Stimulated activated CD4-positive, alpha-beta T cell treated with anti-CD3 and anti-CD28 coated beads, Interleukin-1b, Interleukin-23, amount 100 ng/mL, for 24 hours (primary cell): ENCODE data around the gene SNX32.

Experiments used
- DNase-seq, 4 experiments: peaks; one replicate each; pipeline ENCODE4 v3.0.0-alpha.2; 2020; ENCODE audit warnings: low read depth in 4 of 4, low spot score in 1 of 4

Gene SNX32

DNA sequence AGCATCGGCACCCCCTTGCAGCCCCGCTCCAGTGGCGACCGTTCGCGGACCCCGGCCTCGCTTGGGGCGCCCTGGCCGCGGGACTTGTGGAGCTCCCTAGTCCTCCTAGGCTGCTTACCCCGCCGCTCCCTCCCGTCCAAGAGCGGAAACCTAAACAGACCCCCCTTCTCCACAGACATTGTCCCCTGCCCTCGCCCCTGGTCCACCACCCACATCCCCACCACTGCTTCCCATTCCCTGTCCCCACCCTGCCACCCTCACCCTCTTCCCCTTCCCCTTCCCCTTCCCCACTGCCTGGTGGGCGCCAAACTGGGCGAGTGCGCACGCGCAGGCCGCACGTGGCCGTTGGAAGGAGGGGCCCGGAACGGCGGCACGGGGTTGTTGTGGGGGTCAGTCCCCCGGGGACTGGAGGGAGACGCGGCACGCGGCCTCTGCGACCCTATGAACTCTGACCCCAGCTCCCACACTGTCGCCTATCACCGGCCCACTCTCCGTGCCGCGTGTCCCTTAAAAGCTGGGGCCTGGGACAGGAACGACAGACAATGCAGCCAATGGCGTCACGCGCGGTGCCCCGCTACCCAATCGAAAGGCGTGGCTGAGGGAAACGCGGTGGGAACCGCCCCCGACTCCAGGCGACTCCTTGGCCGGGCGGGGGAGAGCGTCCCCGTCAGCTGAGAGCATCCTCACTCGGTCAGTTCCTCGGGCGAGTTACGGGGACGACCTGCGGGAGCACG, at the start of gene SNX32:
TSS of gene SNX32 (plus strand) at position 667 of the 734 bp plus-strand sequence. CDS start 103 bp downstream, outside the sequence.
- DNase-seq: peak; percentile 81 to 96 (median 91)

DNA sequence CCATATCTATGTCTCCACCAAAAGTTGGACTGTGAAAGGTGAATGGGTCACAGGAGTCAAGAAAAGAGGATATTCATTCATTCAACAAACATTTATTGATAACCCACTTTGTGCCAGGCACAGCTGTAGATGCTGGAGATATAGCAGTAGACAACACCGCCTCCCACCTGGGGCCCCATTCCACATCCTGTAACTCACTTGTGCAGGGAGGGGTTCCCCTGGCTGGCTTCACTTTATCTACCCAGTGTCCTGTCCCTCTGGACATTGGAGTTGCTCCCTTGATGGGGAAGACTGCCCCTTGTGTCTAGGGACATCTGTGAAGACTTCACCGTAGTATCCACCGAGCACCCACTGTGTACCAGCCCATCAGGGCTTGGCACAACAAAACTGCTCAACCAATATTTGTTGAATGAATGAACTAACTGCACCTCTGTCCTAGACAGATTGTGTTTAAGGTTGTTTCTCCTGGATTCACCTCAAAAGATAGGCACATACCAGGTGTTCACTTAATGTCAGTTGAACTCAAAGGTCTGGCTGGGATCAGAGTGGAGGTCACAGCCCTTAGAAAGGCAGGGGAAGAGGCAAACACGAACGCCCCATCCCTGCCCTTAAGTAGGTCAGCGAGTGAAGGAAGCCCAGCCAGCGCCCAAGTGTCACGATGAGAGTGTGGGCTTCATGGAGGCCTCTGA, 48.3 kb upstream of the SNX32 start:
- no peak for DNase-seq

DNA sequence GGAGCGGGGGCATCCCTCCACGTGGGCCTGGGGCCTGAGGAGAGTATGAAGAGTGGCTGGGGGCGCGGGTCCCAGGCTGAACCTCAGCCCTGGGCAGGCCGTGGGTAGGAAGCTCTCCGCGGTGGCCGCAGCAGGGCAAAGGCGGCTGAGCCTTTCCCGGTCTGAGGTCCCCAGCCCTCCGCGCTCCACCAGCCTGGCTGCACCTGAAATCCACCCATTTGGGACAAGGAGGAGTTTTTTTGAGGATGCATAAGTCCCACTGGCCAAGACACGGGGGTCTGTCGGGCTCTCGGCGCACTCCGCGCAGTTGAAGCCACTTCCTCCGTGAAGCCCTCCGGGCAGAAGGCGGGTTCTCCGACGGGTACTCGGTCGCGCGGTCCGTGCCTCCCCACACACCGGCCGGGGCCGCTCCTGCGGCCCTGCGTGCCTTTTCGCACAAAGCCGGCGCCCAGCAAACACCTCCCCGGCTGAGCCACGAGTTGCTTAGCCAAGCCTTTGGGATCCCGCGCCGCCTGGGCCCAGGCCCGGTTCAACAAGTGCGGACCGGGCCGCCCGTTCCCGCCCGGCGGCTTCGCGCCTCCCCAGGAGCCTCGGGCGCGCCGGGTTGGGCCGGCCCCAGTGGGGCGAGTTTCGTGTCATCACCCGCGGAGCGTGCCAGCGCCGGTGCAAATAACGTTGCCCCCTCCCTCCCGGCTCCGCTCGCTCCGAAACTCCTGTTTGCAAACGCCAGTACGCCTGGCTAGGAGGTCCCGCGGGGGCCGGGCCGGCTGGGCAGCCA, 47.6 kb upstream of the SNX32 start:
- no peak for DNase-seq

DNA sequence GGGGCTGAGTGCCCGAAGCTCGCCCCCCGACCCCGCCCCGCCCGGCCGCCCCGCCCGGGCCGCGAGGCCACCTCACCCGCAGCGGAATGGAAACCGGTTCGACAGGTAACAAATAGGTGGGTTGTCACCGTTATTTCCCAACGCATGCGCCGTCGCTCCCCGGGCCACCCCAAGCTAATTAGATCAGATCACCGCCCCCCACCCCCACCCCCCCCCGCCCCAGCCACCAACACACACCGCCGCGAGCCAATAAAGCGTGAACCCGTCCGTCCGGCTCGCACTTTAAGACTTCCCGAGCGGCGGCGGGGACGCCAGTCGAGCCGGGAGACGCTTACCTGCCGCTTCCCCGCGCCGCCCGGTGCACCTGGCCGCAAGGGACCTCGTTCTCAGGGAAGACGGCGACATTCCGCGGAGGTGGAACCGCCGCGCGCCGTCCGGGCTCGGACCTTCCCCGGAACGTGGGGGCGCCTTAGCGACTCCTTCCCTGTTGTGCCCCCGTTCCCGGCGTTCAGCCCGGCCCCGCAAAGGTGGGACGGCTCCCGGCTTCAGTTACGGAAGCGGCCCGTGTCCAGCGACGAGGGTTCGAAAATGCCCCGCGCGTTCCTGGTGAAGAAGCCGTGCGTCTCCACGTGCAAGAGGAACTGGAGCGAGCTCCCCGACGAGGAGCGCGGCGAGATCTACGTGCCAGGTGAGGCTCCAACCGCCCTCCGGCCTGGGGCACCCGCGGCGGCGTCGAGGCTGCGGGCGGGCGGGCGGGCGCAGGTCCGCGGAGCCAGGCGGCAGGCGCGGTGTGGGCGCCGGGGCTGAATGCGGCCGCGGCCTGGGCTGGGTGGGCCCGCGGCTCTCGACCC, 46.8 kb upstream of the SNX32 start, which contains the start of gene OVOL1:
TSS of gene OVOL1 (plus strand) at position 278 of the 851 bp plus-strand sequence. CDS start at position 589, 311 bp downstream.
- DNase-seq: no peak

DNA sequence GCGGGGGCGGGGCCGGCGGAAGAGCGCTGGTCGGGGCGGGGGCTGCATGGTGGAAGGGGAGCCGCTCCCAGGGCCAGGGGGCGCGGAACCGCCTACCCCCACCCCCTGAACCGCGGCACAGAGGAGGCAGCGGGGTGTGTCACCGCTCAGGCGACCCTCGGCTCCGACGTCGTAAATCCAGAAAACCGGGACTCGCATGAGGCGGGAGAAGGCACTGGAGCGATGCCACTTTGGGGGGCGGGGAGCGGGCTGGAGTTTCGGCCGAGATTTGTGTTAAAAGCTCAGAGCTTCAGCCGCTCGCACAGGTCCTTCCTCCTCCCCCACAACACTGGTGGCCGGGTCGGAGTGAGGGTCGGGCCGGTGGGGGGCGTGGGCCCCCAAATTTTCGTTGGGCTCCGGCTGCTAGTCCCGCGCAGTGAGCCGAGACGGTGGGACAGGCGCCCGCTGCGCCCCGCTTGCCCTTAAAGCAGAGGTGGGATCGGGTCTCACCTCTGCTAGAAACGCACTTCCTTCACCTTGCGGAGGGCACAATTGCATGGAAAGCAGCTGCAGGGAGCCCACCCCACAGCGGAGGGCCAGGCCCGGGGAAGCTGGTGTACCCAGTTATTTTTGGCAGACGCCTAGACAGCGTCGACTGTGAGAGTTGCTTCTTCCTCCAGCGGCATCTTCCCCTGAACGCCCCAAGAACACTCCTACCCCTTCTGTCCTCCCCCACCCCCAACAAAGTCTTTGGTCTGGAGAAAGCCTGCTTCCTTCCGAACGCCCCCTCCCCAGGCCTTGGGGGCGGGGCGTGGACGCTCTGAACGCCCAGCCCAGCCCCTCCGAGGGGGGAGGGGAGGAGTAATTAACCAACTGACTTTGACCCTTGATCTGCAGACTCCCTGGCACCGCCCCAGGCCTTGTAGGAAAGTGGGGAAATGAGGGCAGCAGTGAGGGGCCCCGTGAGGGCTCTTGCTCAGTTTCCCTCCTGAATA, 45.8 kb upstream of the SNX32 start:
- DNase-seq: no peak

DNA sequence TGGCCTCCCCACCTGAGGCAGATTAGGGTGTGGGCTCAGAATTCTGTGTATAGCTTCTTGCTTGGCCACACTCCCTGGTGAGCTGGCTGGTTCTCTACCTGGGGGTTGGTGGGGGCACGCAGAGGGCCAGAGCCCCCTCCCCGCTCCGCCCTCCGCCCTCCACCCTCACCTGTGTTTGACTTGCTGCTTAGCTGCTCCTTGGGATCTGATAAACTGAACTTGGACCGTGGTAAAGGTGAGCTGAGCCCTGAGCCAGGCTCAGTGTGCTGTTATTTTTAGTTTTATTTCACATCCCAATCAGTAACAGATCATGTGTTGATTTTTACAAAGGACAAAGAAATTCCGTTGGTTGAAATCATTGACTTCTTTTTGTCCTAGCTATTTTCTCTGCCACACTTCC, 44.9 kb upstream of the SNX32 start:
- no peak for DNase-seq

DNA sequence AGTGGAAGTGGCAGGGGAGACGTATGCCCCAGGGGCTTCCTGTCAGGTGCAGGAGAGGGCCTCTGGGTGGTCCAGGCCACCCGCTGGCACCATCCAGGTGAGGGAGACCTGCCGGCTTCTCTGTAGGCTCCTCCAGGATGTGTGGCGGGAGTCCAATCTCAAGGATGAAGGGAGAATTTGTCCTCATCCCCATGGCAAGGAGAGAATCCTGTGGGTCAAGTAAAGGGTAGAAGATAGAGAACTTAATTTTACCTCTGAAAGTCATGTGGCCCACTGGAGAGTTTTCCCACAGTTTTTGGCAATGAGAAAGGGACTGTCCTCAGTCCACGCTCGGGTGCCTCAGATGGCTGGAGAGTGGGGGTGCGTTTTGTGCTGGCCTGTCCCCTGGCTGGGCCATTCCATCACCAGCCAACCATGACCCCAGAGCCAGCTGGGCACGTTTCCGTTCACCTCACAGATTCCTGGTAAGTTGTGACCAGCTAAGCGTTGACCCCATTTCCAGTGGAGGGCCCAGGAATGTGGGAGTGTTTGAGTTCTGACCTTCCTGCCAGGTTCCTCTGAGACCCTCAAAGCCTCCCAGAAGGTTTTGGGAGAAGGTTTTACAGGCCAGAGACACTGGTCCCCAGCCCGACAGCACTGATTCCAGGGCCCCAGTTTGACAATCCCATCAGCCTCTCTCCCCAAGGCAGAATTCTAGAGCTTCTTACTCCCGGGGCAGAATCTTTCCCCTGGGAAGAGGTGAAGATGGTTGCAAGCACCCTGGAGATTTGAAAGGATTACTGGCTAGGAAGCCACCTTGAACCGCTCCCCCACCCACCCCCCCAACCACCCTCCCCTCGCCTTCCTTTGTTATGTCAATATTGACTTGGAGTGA, 44.3 kb upstream of the SNX32 start:
- no peak for DNase-seq

DNA sequence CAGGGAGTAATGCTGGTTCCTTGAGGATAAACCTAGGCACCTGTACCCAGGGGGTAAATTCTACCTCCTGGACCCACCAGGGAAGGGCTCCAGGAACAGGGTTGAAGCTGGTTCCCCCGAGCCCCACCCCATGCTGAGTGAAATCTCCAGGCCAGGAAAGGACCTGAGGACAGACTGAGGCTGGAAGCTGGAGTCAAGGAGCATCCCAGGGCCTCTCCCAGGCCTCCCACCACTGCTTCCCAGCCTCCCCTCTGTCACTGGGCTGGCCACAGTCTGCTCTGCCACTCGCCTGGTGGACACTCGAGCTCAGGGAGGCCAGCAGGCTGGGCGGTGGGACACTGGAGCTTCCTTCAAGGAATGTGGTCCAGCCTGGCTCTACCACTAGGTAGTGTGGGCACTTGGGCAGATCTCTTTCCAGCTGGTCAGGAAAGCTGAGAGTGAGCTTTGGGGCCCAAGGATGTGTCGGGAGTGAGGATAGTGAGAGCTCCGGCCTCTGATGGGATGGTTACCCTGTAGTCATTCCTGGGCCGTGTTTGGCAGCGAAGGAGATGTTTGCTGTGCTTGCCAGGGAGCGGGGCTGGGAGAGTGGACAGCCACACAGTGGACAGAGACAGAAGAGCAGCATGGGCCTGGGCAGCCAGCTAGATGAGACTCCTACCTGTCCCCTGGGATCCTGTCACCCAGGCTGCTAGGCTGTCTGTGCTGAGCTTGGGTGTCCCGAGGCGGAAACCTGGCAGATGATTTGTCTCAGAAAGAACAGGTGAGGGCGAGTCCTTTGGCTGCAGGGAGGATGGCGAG, 43.5 kb upstream of the SNX32 start:
- DNase-seq: no peak

DNA sequence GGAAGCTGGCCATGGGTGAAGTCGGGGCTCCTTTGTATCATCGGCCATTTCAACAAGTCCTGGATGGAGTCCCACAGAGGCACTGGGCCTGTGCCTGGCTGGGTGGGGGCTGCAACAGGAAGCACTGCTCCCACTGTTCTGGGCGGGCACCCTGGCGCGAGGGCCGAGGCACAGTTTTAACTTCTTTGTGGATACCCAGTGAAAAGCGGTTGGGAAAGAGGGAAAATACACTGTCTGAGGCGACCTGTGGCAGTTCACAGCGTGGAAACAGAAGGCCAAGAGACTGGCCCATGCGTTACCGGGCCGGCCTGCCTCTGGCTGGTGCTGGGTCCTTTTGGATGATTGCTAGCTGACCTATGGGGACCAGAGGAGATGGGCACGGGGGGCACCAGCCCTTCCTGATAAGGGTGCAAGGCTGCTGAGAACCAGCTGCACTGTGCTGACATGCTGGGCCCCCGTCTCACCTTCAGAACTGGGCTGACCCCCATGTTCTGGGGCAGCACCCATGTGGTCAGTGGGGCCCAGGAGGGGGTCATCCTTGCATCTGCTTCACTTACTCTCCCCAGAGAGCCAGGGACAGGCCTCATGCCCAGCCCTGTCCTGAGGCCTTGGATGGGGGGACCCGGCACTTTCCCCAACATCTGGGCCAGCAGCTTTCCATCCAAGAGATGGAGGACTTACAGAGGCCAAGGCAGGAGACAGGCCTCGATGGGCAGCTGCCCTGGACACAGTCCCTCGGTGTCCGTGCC, 42.7 kb upstream of the SNX32 start:
- no peak for DNase-seq

DNA sequence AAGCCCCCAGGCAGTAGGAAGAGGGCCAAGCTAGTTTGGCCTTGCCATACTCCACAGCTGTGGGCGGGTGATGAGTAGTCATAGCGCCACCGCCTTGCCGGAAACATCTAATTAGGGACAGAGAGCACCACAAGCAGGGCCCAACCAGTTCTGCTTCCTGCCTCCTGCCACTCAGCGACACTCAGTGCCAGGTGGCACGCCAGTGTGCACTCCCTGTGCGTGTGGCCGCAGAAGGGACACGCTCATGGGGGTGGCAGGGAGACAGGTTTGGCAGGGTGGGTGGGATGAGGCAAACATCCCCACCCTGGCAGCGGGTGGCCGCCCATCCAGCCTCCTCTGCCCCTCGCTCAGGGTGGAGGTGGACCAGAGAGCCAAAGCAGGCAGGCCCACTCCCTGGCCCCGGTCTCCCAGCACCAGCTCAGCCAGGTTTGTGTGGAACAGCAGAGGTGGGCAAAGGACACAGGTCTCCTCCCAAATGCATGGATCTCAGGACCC, 42.0 kb upstream of the SNX32 start:
- peak in 1 of 4 experiments; percentile 55 for DNase-seq

DNA sequence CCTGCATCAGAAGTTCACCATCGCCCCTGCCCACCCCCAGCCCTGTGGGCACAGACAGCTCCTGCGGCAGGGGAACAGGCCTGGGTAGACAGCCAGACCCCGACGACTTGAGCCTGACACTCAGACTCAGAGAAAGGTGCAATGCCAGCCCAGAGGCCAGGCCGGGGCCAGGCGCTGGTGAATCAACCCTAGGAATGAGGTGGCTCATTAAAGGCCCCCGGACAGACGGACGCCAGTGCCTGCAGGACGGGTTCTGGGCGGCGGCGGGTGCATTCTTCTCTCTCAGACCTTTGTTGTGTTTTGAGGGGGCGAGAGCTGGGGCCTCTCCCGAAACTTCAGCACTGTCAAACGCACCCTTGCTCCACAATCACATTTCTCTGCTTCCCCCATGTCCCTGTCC, 41.3 kb upstream of the SNX32 start:
- DNase-seq: no peak

DNA sequence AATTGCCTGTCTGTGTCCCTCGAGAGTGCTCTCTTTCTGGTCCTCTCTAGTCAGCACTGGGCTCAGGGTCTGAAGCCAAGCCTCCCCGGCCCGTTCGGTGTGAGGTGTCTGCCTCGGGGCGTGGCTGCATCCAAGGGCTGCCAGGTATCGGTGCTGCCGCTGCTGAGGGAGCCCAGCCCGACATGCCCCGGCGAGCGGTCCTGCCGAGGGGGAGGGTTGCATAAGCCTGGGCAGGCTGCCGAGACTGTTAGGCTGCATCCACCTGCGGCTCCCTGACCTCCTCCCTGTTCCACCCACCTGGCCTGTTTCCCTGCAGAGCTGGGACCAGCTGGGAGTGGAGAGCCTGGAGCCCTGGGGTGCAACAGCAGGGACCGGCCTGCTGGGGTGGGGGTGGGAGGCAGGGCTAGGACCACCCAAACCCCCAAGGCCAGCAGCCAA, 40.6 kb upstream of the SNX32 start:
- DNase-seq: no peak

DNA sequence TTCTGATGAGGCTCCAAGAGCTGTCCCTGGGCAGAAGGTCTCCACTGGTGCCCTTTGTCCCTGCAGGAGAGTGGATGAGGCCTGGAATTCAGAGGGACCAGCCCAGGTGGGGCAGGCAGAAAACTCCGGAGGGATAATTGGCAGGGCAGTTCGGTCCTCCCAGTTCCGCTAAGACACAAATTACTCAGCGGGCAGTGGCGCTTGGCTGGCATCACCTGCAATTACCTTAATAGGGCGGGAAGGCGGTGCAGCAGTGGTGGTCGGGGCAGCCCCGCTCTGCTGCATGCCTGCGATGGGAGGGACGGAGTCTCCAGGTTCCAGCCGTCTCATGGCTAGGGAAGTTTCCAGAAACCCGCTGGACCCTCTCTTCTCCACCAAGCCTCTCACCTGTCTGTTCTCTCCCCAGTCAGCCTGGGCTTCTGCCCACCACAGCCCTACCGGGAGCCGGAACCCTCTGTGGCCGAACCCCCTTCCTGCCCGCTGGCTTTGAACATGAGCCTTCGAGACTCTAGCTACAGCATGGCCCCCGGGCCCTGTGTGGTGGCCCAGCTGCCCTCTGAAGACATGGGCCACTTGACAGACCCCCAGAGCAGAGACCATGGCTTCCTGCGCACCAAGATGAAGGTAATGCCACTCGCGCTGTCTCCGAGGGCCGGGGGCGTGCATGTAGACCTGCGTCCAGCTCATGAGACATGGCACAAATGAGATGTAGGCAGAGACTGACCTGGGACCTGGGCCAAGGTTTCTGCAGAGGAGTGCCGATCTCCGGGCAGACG, 40.0 kb upstream of the SNX32 start:
- DNase-seq: no peak

DNA sequence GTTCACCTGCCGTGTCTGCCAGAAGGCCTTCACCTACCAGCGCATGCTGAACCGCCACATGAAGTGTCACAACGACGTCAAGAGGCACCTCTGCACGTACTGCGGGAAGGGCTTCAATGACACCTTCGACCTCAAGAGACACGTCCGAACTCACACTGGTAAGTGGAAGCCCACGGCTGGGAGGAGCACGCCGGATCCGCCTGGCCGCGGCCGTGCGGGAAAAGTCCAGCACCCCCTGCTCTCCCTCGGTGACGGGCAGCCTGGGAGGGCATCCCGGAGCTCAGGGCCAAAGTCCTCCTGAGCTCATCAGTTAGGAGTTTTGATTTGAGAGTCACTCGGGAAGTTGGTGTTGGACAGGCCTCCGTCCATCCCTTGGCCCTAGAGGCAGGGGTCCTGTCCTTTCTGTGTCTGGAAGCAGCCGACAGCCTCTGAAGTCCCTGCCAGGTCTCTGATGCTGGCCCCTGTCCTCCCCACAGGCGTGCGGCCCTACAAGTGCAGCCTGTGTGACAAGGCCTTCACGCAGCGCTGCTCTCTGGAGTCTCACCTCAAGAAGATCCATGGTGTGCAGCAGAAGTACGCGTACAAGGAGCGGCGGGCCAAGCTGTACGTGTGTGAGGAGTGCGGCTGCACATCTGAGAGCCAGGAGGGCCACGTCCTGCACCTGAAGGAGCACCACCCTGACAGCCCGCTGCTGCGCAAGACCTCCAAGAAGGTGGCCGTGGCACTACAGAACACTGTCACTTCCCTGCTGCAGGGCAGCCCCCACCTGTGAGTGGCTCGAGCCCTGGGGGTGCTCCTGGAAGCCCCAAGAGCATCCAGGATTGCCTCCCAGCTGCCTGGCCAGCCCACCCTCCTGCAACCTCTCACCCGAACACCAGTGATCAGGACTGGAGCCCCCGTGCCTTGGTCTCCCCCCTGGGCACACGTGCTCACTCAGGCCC, 38.9 kb upstream of the SNX32 start:
- no peak for DNase-seq
